Tibial nerve (tissue), 4 donors: Measurements from ENCODE around the gene LPCAT4.

Experiments used
- EP300 ChIP-seq, 2 donors: sonication (generic); formaldehyde crosslinking; IDR thresholded peaks; one replicate each; pipeline ENCODE4 v1.6.1; 2017; ENCODE audit warnings: antibody characterized with exemption in 2 of 2, mild to moderate bottlenecking in 1 of 2
- POLR2A ChIP-seq, 2 donors: fragments of 450-650 bp; IDR thresholded peaks; one replicate each; pipeline ENCODE4 v1.6.1; 2017; ENCODE audit warnings: antibody characterized with exemption in 2 of 2, mild to moderate bottlenecking in 2 of 2, moderate library complexity in 2 of 2
- TF ChIP-seq, protein P1 (sequence below), 5 experiments: fragments of 200-600 bp in 3 of 5; fragments of 450-650 bp in 2 of 5; sonication (generic) in 3 of 5; IDR thresholded peaks; one replicate each; pipeline ENCODE4 v1.5.1; 2016 to 2019; ENCODE audit warnings: antibody characterized with exemption in 5 of 5, mild to moderate bottlenecking in 3 of 5, moderate library complexity in 2 of 5

DNA sequence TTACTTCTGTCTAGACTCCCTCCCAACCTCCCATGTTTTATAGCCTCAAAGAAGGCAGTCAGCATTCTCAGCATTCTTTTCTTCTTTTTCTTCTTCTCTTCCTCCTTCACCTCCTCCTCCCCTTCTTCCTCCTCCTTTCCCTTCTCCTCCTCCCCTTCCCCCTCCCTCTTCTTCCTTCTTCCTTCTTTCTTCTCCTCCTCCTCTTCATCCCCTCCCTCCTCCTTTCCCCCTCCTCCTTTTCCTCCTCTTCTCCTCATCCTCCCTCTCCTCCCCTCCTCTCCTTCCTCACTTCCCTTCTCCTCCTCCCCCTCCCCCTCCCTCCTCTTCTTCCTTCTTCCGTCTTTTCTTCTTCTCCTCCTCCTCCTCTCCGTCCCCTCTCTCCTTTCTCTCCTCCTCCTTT, 3.6 kb upstream of the LPCAT4 start:
- TF ChIP-seq EP300 (IDR thresholded peaks at IDR 0.05) (no peak), POLR2A (IDR thresholded peaks at IDR 0.05) (no peak)
- TF ChIP-seq, protein P1, sequence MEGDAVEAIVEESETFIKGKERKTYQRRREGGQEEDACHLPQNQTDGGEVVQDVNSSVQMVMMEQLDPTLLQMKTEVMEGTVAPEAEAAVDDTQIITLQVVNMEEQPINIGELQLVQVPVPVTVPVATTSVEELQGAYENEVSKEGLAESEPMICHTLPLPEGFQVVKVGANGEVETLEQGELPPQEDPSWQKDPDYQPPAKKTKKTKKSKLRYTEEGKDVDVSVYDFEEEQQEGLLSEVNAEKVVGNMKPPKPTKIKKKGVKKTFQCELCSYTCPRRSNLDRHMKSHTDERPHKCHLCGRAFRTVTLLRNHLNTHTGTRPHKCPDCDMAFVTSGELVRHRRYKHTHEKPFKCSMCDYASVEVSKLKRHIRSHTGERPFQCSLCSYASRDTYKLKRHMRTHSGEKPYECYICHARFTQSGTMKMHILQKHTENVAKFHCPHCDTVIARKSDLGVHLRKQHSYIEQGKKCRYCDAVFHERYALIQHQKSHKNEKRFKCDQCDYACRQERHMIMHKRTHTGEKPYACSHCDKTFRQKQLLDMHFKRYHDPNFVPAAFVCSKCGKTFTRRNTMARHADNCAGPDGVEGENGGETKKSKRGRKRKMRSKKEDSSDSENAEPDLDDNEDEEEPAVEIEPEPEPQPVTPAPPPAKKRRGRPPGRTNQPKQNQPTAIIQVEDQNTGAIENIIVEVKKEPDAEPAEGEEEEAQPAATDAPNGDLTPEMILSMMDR (IDR thresholded peaks at IDR 0.05), result no peak
